K562 (cell line): Measurements from ENCODE around the gene NEURL1. TPM values are rescaled to one million over a fixed set of nuclear protein-coding genes. Genes with fewer than 3 reads are reported as not detected.

Experiments used
- CUX1 ChIP-seq: fragments of 200-800 bp; sonication (Bioruptor generic); IDR thresholded peaks from 2 replicates; pipeline ENCODE4 v1.6.1; 2016; ENCODE audit warnings: missing genetic modification characterization, missing compliant biosample characterization
- ELK3 ChIP-seq: fragments of 450-650 bp; formaldehyde crosslinking; IDR thresholded peaks from 2 replicates; pipeline ENCODE4 v1.4.0; 2020; ENCODE audit warnings: mild to moderate bottlenecking
- MAFG ChIP-seq: fragments of 450-650 bp; conservative IDR thresholded peaks from 2 replicates; pipeline ENCODE4 v1.6.1; 2016; ENCODE audit warnings: missing genetic modification characterization, missing compliant biosample characterization
- polyA plus RNA-seq, 8 experiments: library from polyadenylated mRNA; depleted of rRNA in 4 of 8; stranded (reverse) in 5 of 8; unstranded in 3 of 8; fragments of >200 nt; fragmentation: Nextera tagmentation in 2 of 8; fragmentation: Illumina TruSeq in 1 of 8; extraction: Ambion mirVana in 2 of 8; extraction: Trizol in 1 of 8; gene quantifications; 2 replicates each; pipeline versions ENCODE4 v1.2.1 to v1.2.3, GENCODE V29; 2011 to 2014; ENCODE audit warnings: inconsistent platforms in 1 of 8, missing spikeins in 1 of 8
- total RNA-seq, 7 experiments: library from RNA; depleted of rRNA in 6 of 7; stranded (reverse); fragments of >200 nt in 6 of 7; fragmentation: Illumina TruSeq in 2 of 7; extraction: Trizol in 2 of 7; gene quantifications; 2 replicates each; pipeline versions ENCODE4 v1.2.1 to v1.2.3, GENCODE V29; 2011 to 2021; ENCODE audit warnings: low replicate concordance in 1 of 7

NEURL1 gene
- total and polyA plus RNA-seq, 9 of the 15 experiments (the other 6 are each of a cell fraction or from before 2014, with no cell fraction given), result 0.01 to 0.45 (median 0.16) TPM; not detected in 5

GRCh38 chr10:103550229-103550628 is 56.7 kb downstream of the NEURL1 start (continued):
- TF ChIP-seq CUX1 (CRISPR knock-in tag), result no peak
- TF ChIP-seq MAFG (tag), result no peak
- no peak for TF ChIP-seq ELK3 (CRISPR knock-in tag)
